Mucosa of descending colon (tissue), 3 donors: ENCODE data around the gene MESP2. TPM values are rescaled to one million over a fixed set of nuclear protein-coding genes. Genes with fewer than 3 reads are reported as not detected.
A peak's percentile ranks its signal among the peaks of the same experiment; 100 is the strongest.

Experiments
- ATAC-seq: fragments of 200-7000 bp; cut with Tn5 transposase; one replicate; pipeline ENCODE4 v1.9.1; 2020; ENCODE audit warnings: mild to moderate bottlenecking, moderate library complexity
- DNase-seq, 3 donors: peaks; one replicate each; pipeline ENCODE4 v3.0.0-alpha.2; 2020
- H3K36me3 ChIP-seq: fragments of 200-600 bp; one replicate; pipeline ENCODE4 v1.8.0; 2021; ENCODE audit warnings: low read depth, mild to moderate bottlenecking
- H3K4me1 ChIP-seq: fragments of 200-600 bp; one replicate; pipeline ENCODE4 v1.8.0; 2021; ENCODE audit warnings: low read depth, mild to moderate bottlenecking
- H3K4me3 ChIP-seq: fragments of 200-600 bp; one replicate; pipeline ENCODE4 v1.8.0; 2021; ENCODE audit warnings: mild to moderate bottlenecking
- H3K9me3 ChIP-seq: fragments of 200-600 bp; one replicate; pipeline ENCODE4 v1.8.0; 2021; ENCODE audit warnings: mild to moderate bottlenecking
- CTCF ChIP-seq: fragments of 200-600 bp; IDR thresholded peaks from one replicate; pipeline ENCODE4 v1.8.0; 2022; ENCODE audit warnings: antibody characterized with exemption, mild to moderate bottlenecking
- intact Hi-C, 2 donors: fragments of 100-400 bp; cut with DNase I in 1 of 2; cut with micrococcal nuclease in 1 of 2; formaldehyde crosslinking; loops; one replicate each; pipeline versions ENCODE4 v1.11.0 to v1.11.1; 2022; cut with DNase I, micrococcal nuclease
- total RNA-seq, 3 donors: library from RNA; stranded (reverse); fragmentation: NEBNext Ultra II Directional in 2 of 3; extraction: Animal tissue kit (Norgen Biotek cat#: 25700) in 2 of 3; gene quantifications; one replicate each; pipeline versions ENCODE4 v1.2.1 to v1.2.4, GENCODE V29; 2021 to 2023
- donor health status: DM: no; HTN: no; CAD: no; lungs with moderate emphysema.
- donor health status: DM: no; HTN: no; CAD: no.
- donor health status: DM: no; HTN: yes; CAD: no.

Gene MESP2
- total RNA-seq, 3 donors from 2014 or later: 0.79 to 4.7 (median 1.2) TPM

GRCh38 chr15:89747708-89748682 is 28.1 kb upstream of the MESP2 start:
- ATAC-seq: no peak
- no peaks in the 10 kb centered on the region for H3K36me3 ChIP-seq
- DNase-seq: no peak
- intact Hi-C loops: no loop called here
- no peak for TF ChIP-seq CTCF
- no peaks in the 10 kb centered on the region for H3K9me3 ChIP-seq
- peaks cover 23% of the 10 kb centered on the region for H3K4me1 ChIP-seq
- no peak overlapping the region for H3K4me3 ChIP-seq

GRCh38 chr15:89749054-89749453 is 27.1 kb upstream of the MESP2 start:
- DNase-seq: no peak
- no peaks in the 10 kb centered on the region for H3K9me3 ChIP-seq
- no peak for TF ChIP-seq CTCF
- H3K4me3 ChIP-seq: no peak overlapping the region
- H3K4me1 ChIP-seq: peaks cover 23% of the 10 kb centered on the region
- no peak for ATAC-seq
- intact Hi-C loops: no loop called here
- no peaks in the 10 kb centered on the region for H3K36me3 ChIP-seq

GRCh38 chr15:89749526-89749925 is 26.6 kb upstream of the MESP2 start:
- H3K4me1 ChIP-seq: peaks cover 23% of the 10 kb centered on the region
- DNase-seq (no peak), ATAC-seq (no peak)
- no peaks in the 10 kb centered on the region for H3K9me3 ChIP-seq
- H3K4me3 ChIP-seq: no peak overlapping the region
- TF ChIP-seq CTCF: no peak
- H3K36me3 ChIP-seq: no peaks in the 10 kb centered on the region
- intact Hi-C loops: no loop called here

GRCh38 chr15:89749951-89750559 is 26.1 kb upstream of the MESP2 start:
- peak in 2 of 3 donors; percentile 35 to 65 for DNase-seq
- TF ChIP-seq CTCF: no peak
- peaks cover 23% of the 10 kb centered on the region for H3K4me1 ChIP-seq
- no peaks in the 10 kb centered on the region for H3K9me3 ChIP-seq
- H3K4me3 ChIP-seq: no peak overlapping the region
- H3K36me3 ChIP-seq: no peaks in the 10 kb centered on the region
- intact Hi-C loops: no loop called here
- peak; percentile 44 for ATAC-seq

GRCh38 chr15:89750560-89751542 is 25.3 kb upstream of the MESP2 start, which contains the start of gene MESP1:
Gene MESP1, minus strand, starts transcription at chr15:89751249. Its CDS starts 18 bp downstream, at chr15:89751231.
- peak within 1 kb of the TSS; percentile 12 for H3K4me3 ChIP-seq
- intact Hi-C loops: no loop called here
- TF ChIP-seq CTCF: peak; percentile 70
- no peaks in the 10 kb centered on the region for H3K9me3 ChIP-seq
- no peaks in the 10 kb centered on the region for H3K36me3 ChIP-seq
- DNase-seq: peak; percentile 94 to 95 (median 94)
- peaks cover 23% of the 10 kb centered on the region for H3K4me1 ChIP-seq
- peak; percentile 95 for ATAC-seq
